NCI-H1694 treated with DMSO at 0.1 percent for 48 hours (cell line): ENCODE results near the gene CYP3A5.

Source experiments
- DNase-seq: peaks from one replicate; lab custom pipeline; 2025; lab: John Stamatoyannopoulos, UW

Gene CYP3A5

GRCh38 chr7:99615989-99616358 is 63.8 kb downstream of the CYP3A5 start:
- DNase-seq: no peak

GRCh38 chr7:99614495-99614894 is 65.3 kb downstream of the CYP3A5 start:
- DNase-seq: no peak

- DNase-seq: no peak
Measured at GRCh38 chr7:99607548-99607947, 72.2 kb downstream of the CYP3A5 start.

GRCh38 chr7:99606531-99606930 is 73.3 kb downstream of the CYP3A5 start:
- no peak for DNase-seq

GRCh38 chr7:99605527-99605926 is 74.3 kb downstream of the CYP3A5 start:
- no peak for DNase-seq

GRCh38 chr7:99601656-99602310 is 78.0 kb downstream of the CYP3A5 start:
- no peak for DNase-seq

GRCh38 chr7:99599836-99600235 is 80.0 kb downstream of the CYP3A5 start:
- no peak for DNase-seq
